IPS-18c (cell line): ENCODE data around the gene NEDD9.

ENCODE experiments used
- H3K4me3 ChIP-seq: 2 replicates; pipeline ENCODE4 v1.7.0; 2013; ENCODE audit warnings: low read depth, mild to moderate bottlenecking, low read length, moderate library complexity; ENCODE audit not compliant: insufficient read depth
- H3K9me3 ChIP-seq: one replicate; pipeline ENCODE4 v1.6.1; 2013; ENCODE audit warnings: mild to moderate bottlenecking, low read length, moderate library complexity; ENCODE audit not compliant: control insufficient read depth, insufficient read depth

NEDD9 gene

GRCh38 chr6:11179419-11180202 is 52.9 kb downstream of the NEDD9 start:
- H3K4me3 ChIP-seq = no peak overlapping the region
- no peaks in the 10 kb centered on the region for H3K9me3 ChIP-seq

- Histone ChIP-seq H3K4me3 (no peak overlapping the region), H3K9me3 (no peaks in the 10 kb centered on the region)
Observed at GRCh38 chr6:11179088-11179418, 53.4 kb downstream of the NEDD9 start.

DNA sequence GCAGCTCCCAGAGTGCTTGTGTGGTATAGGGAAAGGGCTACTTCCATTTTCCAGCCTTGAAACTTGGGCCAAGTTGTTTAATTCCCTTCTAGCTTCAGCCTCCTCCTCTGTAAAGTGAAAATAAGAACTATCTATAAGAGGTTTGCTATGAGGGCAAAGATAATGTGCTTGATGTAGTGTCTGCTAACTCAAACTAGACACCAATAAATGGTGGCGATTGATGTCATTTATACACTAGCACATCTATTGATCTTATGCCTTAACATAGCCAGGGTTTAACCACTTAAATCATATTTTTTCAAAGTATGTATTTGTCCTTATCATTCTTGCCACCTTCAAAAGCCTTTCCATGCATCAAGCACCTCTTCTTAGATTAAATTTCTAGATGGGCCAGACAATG is 55.2 kb downstream of the NEDD9 start:
- H3K9me3 ChIP-seq = no peaks in the 10 kb centered on the region
- no peak overlapping the region for H3K4me3 ChIP-seq

GRCh38 chr6:11174242-11174611 is 58.2 kb downstream of the NEDD9 start:
- H3K4me3 ChIP-seq = no peak overlapping the region
- no peaks in the 10 kb centered on the region for H3K9me3 ChIP-seq

GRCh38 chr6:11172501-11173327 is 59.8 kb downstream of the NEDD9 start:
- H3K4me3 ChIP-seq = no peak overlapping the region

GRCh38 chr6:11171952-11172351 is 60.5 kb downstream of the NEDD9 start:
- no peak overlapping the region for H3K4me3 ChIP-seq
- no peaks in the 10 kb centered on the region for H3K9me3 ChIP-seq

More at GRCh38 chr6:11172501-11173327, 59.8 kb downstream of the NEDD9 start:
- H3K9me3 ChIP-seq = no peaks in the 10 kb centered on the region

DNA sequence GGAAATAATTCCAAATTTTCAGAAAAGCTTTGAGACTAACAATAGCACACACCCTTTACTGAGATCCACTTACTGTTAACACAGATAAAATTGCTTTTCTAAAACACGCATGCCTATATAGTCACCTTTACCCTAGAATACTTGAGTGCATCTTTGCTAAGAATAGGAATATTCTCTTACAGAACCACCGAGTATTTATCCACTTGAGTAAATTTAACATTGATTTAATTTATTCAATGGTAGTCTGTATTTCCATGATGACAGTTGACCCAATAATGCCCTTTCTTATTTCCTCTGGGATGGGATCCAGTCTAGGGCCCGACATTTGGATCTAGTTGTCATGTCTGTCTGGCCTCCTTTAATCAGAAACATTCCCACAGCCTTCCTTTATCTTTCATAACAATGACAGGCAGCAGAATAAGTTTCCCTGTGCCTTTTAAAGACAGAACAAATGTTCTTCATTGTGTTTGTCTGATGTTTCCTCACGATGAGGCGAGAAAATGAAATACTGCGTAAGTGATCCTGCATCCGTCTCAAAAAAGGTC is 64.3 kb downstream of the NEDD9 start:
- H3K4me3 ChIP-seq = no peak overlapping the region
- H3K9me3 ChIP-seq = no peaks in the 10 kb centered on the region

- Histone ChIP-seq H3K4me3 (no peak overlapping the region), H3K9me3 (no peaks in the 10 kb centered on the region)
Observed at GRCh38 chr6:11166948-11167347, 65.5 kb downstream of the NEDD9 start.

- no peaks in the 10 kb centered on the region for H3K9me3 ChIP-seq
- no peak overlapping the region for H3K4me3 ChIP-seq
Observed at GRCh38 chr6:11164717-11165646, 67.5 kb downstream of the NEDD9 start.

GRCh38 chr6:11163932-11164331 is 68.5 kb downstream of the NEDD9 start:
- Histone ChIP-seq H3K4me3 (no peak overlapping the region), H3K9me3 (no peaks in the 10 kb centered on the region)

DNA sequence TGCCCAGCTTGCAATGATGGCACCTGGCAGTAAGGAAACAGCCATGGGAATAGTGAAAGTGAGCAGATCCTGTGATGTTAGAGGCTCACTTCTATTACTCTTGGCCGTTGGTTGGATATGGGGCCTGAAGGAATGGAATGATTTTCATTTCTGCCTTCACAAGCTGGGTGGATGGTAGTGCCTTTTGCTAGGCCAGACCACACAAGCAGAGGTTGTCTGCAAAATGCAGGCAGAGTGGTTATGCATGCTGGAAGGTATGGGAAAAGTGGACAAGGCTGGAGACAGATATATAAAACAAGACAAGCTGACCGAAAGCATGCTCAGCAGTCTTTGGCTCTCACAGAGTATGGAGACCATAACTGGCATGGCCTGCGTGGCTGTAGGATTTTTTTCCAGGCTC is 70.2 kb downstream of the NEDD9 start:
- Histone ChIP-seq H3K9me3 (no peaks in the 10 kb centered on the region), H3K4me3 (no peak overlapping the region)

GRCh38 chr6:11161031-11161956 is 71.2 kb downstream of the NEDD9 start:
- H3K9me3 ChIP-seq = no peaks in the 10 kb centered on the region
- no peak overlapping the region; the same call in 1 of the 2 replicates for H3K4me3 ChIP-seq

DNA sequence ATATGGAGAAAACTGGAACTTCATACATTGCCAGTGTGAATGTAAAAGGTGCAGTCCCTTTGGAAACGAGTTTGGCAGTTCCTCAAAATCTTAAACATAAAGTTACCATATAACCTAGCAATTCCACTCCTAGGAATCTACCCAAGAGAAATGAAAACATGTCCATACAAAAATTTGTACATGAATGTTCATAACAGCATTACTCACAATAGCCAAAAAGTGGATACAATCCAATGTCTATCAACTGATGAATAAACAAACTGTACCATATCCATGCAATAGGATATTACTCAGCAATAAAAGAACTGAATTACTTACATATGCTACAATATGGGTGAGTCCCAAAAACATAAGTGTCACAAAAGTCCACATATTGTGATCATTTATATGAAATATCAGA is 72.3 kb downstream of the NEDD9 start:
- no peaks in the 10 kb centered on the region for H3K9me3 ChIP-seq
- H3K4me3 ChIP-seq = no peak overlapping the region

DNA sequence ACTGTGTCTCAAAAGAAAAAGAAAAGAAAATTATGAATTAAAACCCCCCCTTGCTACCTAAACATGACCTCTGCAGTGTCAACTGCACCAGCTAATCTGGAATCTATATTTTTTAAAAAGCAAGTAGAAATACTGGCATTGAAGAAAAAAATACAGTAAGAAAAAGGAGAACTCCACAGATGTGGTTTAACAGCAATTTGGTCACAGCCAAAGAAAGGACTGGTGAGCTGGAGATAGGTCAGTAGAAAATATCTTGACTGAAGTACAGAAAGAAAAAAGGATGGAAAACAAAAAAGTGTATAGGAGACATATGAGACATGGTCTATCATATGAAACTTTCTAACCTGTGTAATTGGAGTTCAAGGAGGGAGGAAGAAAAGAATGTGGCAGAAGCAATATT is 76.9 kb downstream of the NEDD9 start:
- Histone ChIP-seq H3K4me3 (no peak overlapping the region), H3K9me3 (no peaks in the 10 kb centered on the region)

DNA sequence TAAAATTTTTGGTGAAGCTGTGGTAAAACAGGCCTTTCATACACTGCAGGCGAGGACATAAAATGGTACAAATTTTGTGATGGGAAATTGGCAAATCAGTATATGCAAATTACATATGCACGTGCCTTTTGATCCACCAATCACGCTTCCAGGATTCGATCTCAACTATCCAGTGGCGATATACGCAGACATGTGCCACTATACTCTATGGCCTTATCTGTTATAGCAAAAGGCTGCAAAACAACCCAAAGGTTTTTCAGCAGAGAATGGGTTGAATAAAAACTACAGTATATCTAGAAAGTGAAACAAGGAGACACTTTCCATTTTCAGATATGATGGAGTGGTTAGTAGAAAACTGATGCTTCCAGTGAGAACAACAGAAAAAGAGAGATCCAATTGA is 79.0 kb downstream of the NEDD9 start:
- no peaks in the 10 kb centered on the region for H3K9me3 ChIP-seq
- no peak overlapping the region for H3K4me3 ChIP-seq

DNA sequence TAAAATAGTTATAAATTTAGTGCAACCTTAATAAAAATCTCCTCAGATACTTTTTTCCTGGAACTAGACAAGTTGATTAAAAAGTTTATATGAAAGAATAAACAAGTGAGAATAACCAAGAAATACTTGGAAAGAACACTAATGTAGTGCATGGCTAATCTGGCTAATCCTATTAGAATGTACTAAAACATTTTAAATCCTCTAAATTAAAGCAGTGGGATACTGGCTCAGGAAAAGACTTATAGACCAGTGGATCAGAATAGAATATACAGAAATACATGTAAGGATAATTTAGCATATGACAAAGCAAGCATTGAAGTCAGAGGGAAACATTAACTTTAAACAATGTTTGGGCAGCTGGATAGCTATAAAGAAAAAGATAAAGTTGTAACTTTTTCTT is 79.9 kb downstream of the NEDD9 start:
- Histone ChIP-seq H3K9me3 (no peaks in the 10 kb centered on the region), H3K4me3 (no peak overlapping the region)
